Measurements from ENCODE around the gene PEDS1. TPM values are rescaled to one million over a fixed set of nuclear protein-coding genes. Genes with fewer than 3 reads are reported as not detected.

PEDS1 gene
- total and polyA plus RNA-seq, 3 experiments from 2014 or later, result 20.2 to 26.9 (median 23.6) TPM

- Histone ChIP-seq H3K4me3 (ENCODE audit: low read length) (no peak overlapping the region), H3K4me1 (ENCODE audit: insufficient read depth, low read length) (peaks cover 16% of the 10 kb centered on the region), H3K27me3 (ENCODE audit: insufficient read depth, low read length, poor library complexity, severe bottlenecking) (no peaks in the 10 kb centered on the region), H3K9me3 (ENCODE audit: low read length) (no peaks in the 10 kb centered on the region), H3K36me3 (ENCODE audit: insufficient read depth, low read length) (no peaks in the 10 kb centered on the region), H3K27ac (ENCODE audit: low read depth, low read length) (no peak overlapping the region)
- peak overlapping the region in 6 of 7 donors; percentile 64 to 77 (median 67) for H3K4me3 Mint-ChIP-seq
- peaks cover 20 to 26% (median 23%) of the 10 kb centered on the region in 3 donors for H3K4me1 Mint-ChIP-seq
- CTCF ChIA-PET, result interaction anchor here (0.9 to 4.1 kb wide), 9 partner anchors 9 to 447 kb away, joined by 3 to 65 read pairs (median 4); no protein-coding TSS in a partner anchor
- peaks cover 4 to 18% of the 10 kb centered on the region in 2 donors for H3K27me3 Mint-ChIP-seq
- no peaks in the 10 kb centered on the region for H3K9me3 Mint-ChIP-seq
- DNase-seq, result no peak
- H3K27ac Mint-ChIP-seq, result peak overlapping the region; percentile 3 to 92 (median 42)
- H3K36me3 Mint-ChIP-seq, result peaks cover 0 to 8% (median 0%) of the 10 kb centered on the region in 3 donors
- POLR2A ChIA-PET, result no interaction called here
Measured at GRCh38 chr20:50188879-50189680, 35.6 kb upstream of the PEDS1 start.

GRCh38 chr20:50188287-50188688, 34.8 kb upstream of the PEDS1 start:
- DNase-seq, result no peak
- H3K9me3 Mint-ChIP-seq, result no peaks in the 10 kb centered on the region
- H3K27me3 ChIP-seq (ENCODE audit: insufficient read depth, low read length, poor library complexity, severe bottlenecking), result no peaks in the 10 kb centered on the region
- peaks cover 12 to 18% (median 17%) of the 10 kb centered on the region in 3 donors for H3K4me1 Mint-ChIP-seq
- H3K27ac Mint-ChIP-seq, result peak overlapping the region in 4 of 8 donors; percentile 3 to 38 (median 14)
- ChIA-PET CTCF (interaction anchor here (1.3 to 4.1 kb wide), 9 partner anchors 9 to 447 kb away, joined by 3 to 65 read pairs (median 4); no protein-coding TSS in a partner anchor), POLR2A (no interaction called here)
- H3K27ac ChIP-seq (ENCODE audit: low read depth, low read length), result no peak overlapping the region
- H3K4me3 ChIP-seq (ENCODE audit: low read length), result no peak overlapping the region
- H3K36me3 Mint-ChIP-seq, result peaks cover 0 to 5% (median 0%) of the 10 kb centered on the region in 3 donors
- H3K4me1 ChIP-seq (ENCODE audit: insufficient read depth, low read length), result peaks cover 9% of the 10 kb centered on the region
- H3K9me3 ChIP-seq (ENCODE audit: low read length), result no peaks in the 10 kb centered on the region
- H3K27me3 Mint-ChIP-seq, result peaks cover 4 to 22% of the 10 kb centered on the region in 2 donors
- no peaks in the 10 kb centered on the region for H3K36me3 ChIP-seq (ENCODE audit: insufficient read depth, low read length)
- peak overlapping the region in 5 of 7 donors; percentile 13 to 76 (median 63) for H3K4me3 Mint-ChIP-seq

- Mint-ChIP-seq H3K9me3 (no peaks in the 10 kb centered on the region), H3K36me3 (peaks cover 0 to 3% (median 0%) of the 10 kb centered on the region in 3 donors), H3K4me1 (peaks cover 5 to 11% (median 9%) of the 10 kb centered on the region in 3 donors), H3K4me3 (peak overlapping the region in 1 of 7 donors; percentile 42), H3K27me3 (peaks cover 4 to 22% of the 10 kb centered on the region in 2 donors), H3K27ac (peak overlapping the region in 3 of 8 donors; percentile 17 to 52 (median 19))
- Histone ChIP-seq H3K36me3 (ENCODE audit: insufficient read depth, low read length) (no peaks in the 10 kb centered on the region), H3K4me1 (ENCODE audit: insufficient read depth, low read length) (peaks cover under 1% of the 10 kb centered on the region), H3K27me3 (ENCODE audit: insufficient read depth, low read length, poor library complexity, severe bottlenecking) (no peaks in the 10 kb centered on the region), H3K4me3 (ENCODE audit: low read length) (no peak overlapping the region), H3K9me3 (ENCODE audit: low read length) (no peaks in the 10 kb centered on the region), H3K27ac (ENCODE audit: low read depth, low read length) (no peak overlapping the region)
- CTCF ChIA-PET, result interaction anchor here (0.6 to 4.1 kb wide), 11 partner anchors 8 to 405 kb away, joined by 3 to 65 read pairs (median 4); no protein-coding TSS in a partner anchor
- DNase-seq, result no peak
- POLR2A ChIA-PET, result no interaction called here
Measured at GRCh38 chr20:50187403-50188051, 34.0 kb upstream of the PEDS1 start.

- ChIA-PET POLR2A (no interaction called here), CTCF (interaction anchor here (0.8 to 4.1 kb wide), 7 partner anchors 70 to 405 kb away, joined by 3 to 65 read pairs (median 4); no protein-coding TSS in a partner anchor)
Measured at GRCh38 chr20:50186987-50187402, 33.5 kb upstream of the PEDS1 start.

GRCh38 chr20:50186151-50186885, 32.8 kb upstream of the PEDS1 start:
- H3K36me3 Mint-ChIP-seq, result no peaks in the 10 kb centered on the region
- H3K27ac Mint-ChIP-seq, result peak overlapping the region in 2 of 8 donors; percentile 43 to 61
- ChIA-PET POLR2A (no interaction called here), CTCF (interaction anchor here (0.8 to 5.8 kb wide), 11 partner anchors 9 to 563 kb away, joined by 3 to 65 read pairs (median 3); no protein-coding TSS in a partner anchor)
- Histone ChIP-seq H3K27me3 (ENCODE audit: insufficient read depth, low read length, poor library complexity, severe bottlenecking) (no peaks in the 10 kb centered on the region), H3K36me3 (ENCODE audit: insufficient read depth, low read length) (no peaks in the 10 kb centered on the region), H3K4me1 (ENCODE audit: insufficient read depth, low read length) (no peaks in the 10 kb centered on the region), H3K27ac (ENCODE audit: low read depth, low read length) (no peak overlapping the region), H3K9me3 (ENCODE audit: low read length) (no peaks in the 10 kb centered on the region), H3K4me3 (ENCODE audit: low read length) (no peak overlapping the region)
- H3K9me3 Mint-ChIP-seq, result no peaks in the 10 kb centered on the region
- peak; percentile 71 to 90 (median 85) for DNase-seq
- H3K27me3 Mint-ChIP-seq, result peaks cover 4 to 22% of the 10 kb centered on the region in 2 donors
- H3K4me1 Mint-ChIP-seq, result peaks cover 0 to 7% (median 5%) of the 10 kb centered on the region in 3 donors
- peak overlapping the region in 1 of 7 donors; percentile 8 for H3K4me3 Mint-ChIP-seq

More at GRCh38 chr20:50186987-50187402, 33.5 kb upstream of the PEDS1 start:
- H3K27me3 ChIP-seq (ENCODE audit: insufficient read depth, low read length, poor library complexity, severe bottlenecking), result no peaks in the 10 kb centered on the region
- H3K4me1 ChIP-seq (ENCODE audit: insufficient read depth, low read length), result no peaks in the 10 kb centered on the region
- no peaks in the 10 kb centered on the region for H3K36me3 ChIP-seq (ENCODE audit: insufficient read depth, low read length)
- no peaks in the 10 kb centered on the region for H3K36me3 Mint-ChIP-seq
- H3K27ac ChIP-seq (ENCODE audit: low read depth, low read length), result no peak overlapping the region
- H3K27ac Mint-ChIP-seq, result no peak overlapping the region
- no peak overlapping the region for H3K4me3 Mint-ChIP-seq
- no peaks in the 10 kb centered on the region for H3K9me3 ChIP-seq (ENCODE audit: low read length)
- peaks cover 3 to 22% of the 10 kb centered on the region in 2 donors for H3K27me3 Mint-ChIP-seq
- no peak for DNase-seq
- no peak overlapping the region for H3K4me3 ChIP-seq (ENCODE audit: low read length)
- H3K9me3 Mint-ChIP-seq, result no peaks in the 10 kb centered on the region
- H3K4me1 Mint-ChIP-seq, result peaks cover 0 to 7% (median 5%) of the 10 kb centered on the region in 3 donors

- Histone ChIP-seq H3K27me3 (ENCODE audit: insufficient read depth, low read length, poor library complexity, severe bottlenecking) (no peaks in the 10 kb centered on the region), H3K4me3 (ENCODE audit: low read length) (no peak overlapping the region), H3K4me1 (ENCODE audit: insufficient read depth, low read length) (no peaks in the 10 kb centered on the region), H3K36me3 (ENCODE audit: insufficient read depth, low read length) (no peaks in the 10 kb centered on the region), H3K9me3 (ENCODE audit: low read length) (no peaks in the 10 kb centered on the region), H3K27ac (ENCODE audit: low read depth, low read length) (no peak overlapping the region)
- CTCF ChIA-PET, result interaction anchor here (0.9 to 5.8 kb wide), 9 partner anchors 8 to 564 kb away, joined by 3 to 51 read pairs (median 3); no protein-coding TSS in a partner anchor
- Mint-ChIP-seq H3K4me3 (no peak overlapping the region), H3K27ac (no peak overlapping the region), H3K36me3 (no peaks in the 10 kb centered on the region), H3K9me3 (no peaks in the 10 kb centered on the region), H3K4me1 (peaks cover 0 to 7% (median 5%) of the 10 kb centered on the region in 3 donors), H3K27me3 (peaks cover 6 to 22% of the 10 kb centered on the region in 2 donors)
- DNase-seq, result no peak
- POLR2A ChIA-PET, result no interaction called here
Measured at GRCh38 chr20:50185426-50185825, 31.9 kb upstream of the PEDS1 start.

GRCh38 chr20:50182346-50182745, 28.8 kb upstream of the PEDS1 start:
- Histone ChIP-seq H3K27ac (ENCODE audit: low read depth, low read length) (no peak overlapping the region), H3K4me1 (ENCODE audit: insufficient read depth, low read length) (no peaks in the 10 kb centered on the region), H3K9me3 (ENCODE audit: low read length) (no peaks in the 10 kb centered on the region), H3K4me3 (ENCODE audit: low read length) (no peak overlapping the region), H3K27me3 (ENCODE audit: insufficient read depth, low read length, poor library complexity, severe bottlenecking) (no peaks in the 10 kb centered on the region), H3K36me3 (ENCODE audit: insufficient read depth, low read length) (no peaks in the 10 kb centered on the region)
- no peaks in the 10 kb centered on the region for H3K36me3 Mint-ChIP-seq
- ChIA-PET CTCF (interaction anchor here (1.3 to 5.8 kb wide), 4 partner anchors 61 to 281 kb away, joined by 3 to 51 read pairs (median 7); no protein-coding TSS in a partner anchor), POLR2A (no interaction called here)
- H3K4me3 Mint-ChIP-seq, result no peak overlapping the region
- H3K4me1 Mint-ChIP-seq, result peaks cover 2 to 5% (median 3%) of the 10 kb centered on the region in 3 donors
- H3K27ac Mint-ChIP-seq, result no peak overlapping the region
- no peaks in the 10 kb centered on the region for H3K9me3 Mint-ChIP-seq
- H3K27me3 Mint-ChIP-seq, result peaks cover 4 to 22% of the 10 kb centered on the region in 2 donors
- DNase-seq, result no peak

Measured in CD8-positive, alpha-beta memory T cell (primary cell).